HCT116 (cell line): Measurements from ENCODE around the gene ACSBG1. TPM values are rescaled to one million over a fixed set of nuclear protein-coding genes. Genes with fewer than 3 reads are reported as not detected.

Experiments used
- ATAC-seq: fragments of 200-7000 bp; cut with Tn5 transposase; 2 replicates; pipeline ENCODE4 v1.9.1; 2020; ENCODE audit warnings: mild to moderate bottlenecking, moderate library complexity
- BruUV-seq: library from RNA; stranded (reverse); fragments of 400-500 nt; replicated peaks from 2 replicates; lab custom pipeline; 2021; lab: Mats Ljungman, UMichigan
- CTCF ChIA-PET: fragments of 300-600 bp; sonication (Branson Sonifier 250); formaldehyde crosslinking; loops from one replicate; lab custom pipeline; 2021; ENCODE audit warnings: antibody characterized with exemption; lab: Charles Lee
- POLR2A ChIA-PET: fragments of 300-600, 350-600 bp; sonication (Branson Sonifier 250); formaldehyde crosslinking; loops from one replicate; lab custom pipeline; 2021; ENCODE audit warnings: antibody characterized with exemption; lab: Charles Lee
- RAD21 ChIA-PET, 2 experiments: fragments of 300-600 bp; sonication (Branson Sonifier 250); formaldehyde crosslinking; loops; one replicate each; lab custom pipeline; 2023; ENCODE audit warnings: low total read pairs in 2 of 2; ENCODE audit not compliant: uncharacterized antibody in 2 of 2, unreplicated experiment in 2 of 2, low non-redundant PET in 1 of 2; lab: Charles Lee
- DNase-seq: peaks from one replicate; pipeline ENCODE4 v3.0.0-alpha.2; 2010; ENCODE audit warnings: low read depth, low spot score
- H2AFZ ChIP-seq: fragments of 200-600 bp; shearing (Covaris generic), sonication (generic); 2 replicates; pipeline ENCODE4 v1.6.1; 2017; ENCODE audit warnings: low read depth, mixed run types, mixed read lengths, antibody characterized with exemption, low read length; ENCODE audit not compliant: poor library complexity, severe bottlenecking
- H3K27ac ChIP-seq: 2 replicates; pipeline ENCODE4 v1.5.1; 2012; ENCODE audit warnings: low read depth, low read length
- H3K27me3 ChIP-seq: fragments of 200-600 bp; sonication (generic); 2 replicates; pipeline ENCODE4 v1.6.1; 2016; ENCODE audit warnings: mixed run types, low read length, mixed read lengths; ENCODE audit not compliant: insufficient read depth
- H3K36me3 ChIP-seq, 2 experiments: fragments of 200-500 bp in 1 of 2; fragments of 200-600 bp in 1 of 2; sonication (Bioruptor generic) in 1 of 2; sonication (generic) in 1 of 2; 2 replicates each; pipeline versions ENCODE4 v1.5.1 to v1.6.1; 2014 to 2016; ENCODE audit warnings: low read length in 2 of 2, inconsistent platforms in 1 of 2, mixed read lengths in 1 of 2, mixed run types in 1 of 2; ENCODE audit not compliant: insufficient read depth in 2 of 2, control insufficient read depth in 1 of 2
- H3K4me1 ChIP-seq, 2 experiments: fragments of 200-600 bp in 1 of 2; sonication (generic) in 1 of 2; 2 replicates each; pipeline versions ENCODE4 v1.5.1 to v1.6.1; 2012 to 2017; ENCODE audit warnings: low read length in 2 of 2, inconsistent platforms in 1 of 2, mild to moderate bottlenecking in 1 of 2, mixed read lengths in 1 of 2, mixed run types in 1 of 2, moderate library complexity in 1 of 2; ENCODE audit not compliant: insufficient read depth in 2 of 2, control insufficient read depth in 1 of 2
- H3K4me2 ChIP-seq: fragments of 200-600 bp; sonication (generic); 2 replicates; pipeline ENCODE4 v1.6.1; 2017; ENCODE audit warnings: mixed run types, low read length, mixed read lengths
- H3K4me3 ChIP-seq, 2 experiments: fragments of 200-600 bp in 1 of 2; sonication (generic) in 1 of 2; replicated peaks in 1 of 2; 2 replicates each; pipeline ENCODE4 v1.5.1; 2011 to 2016; ENCODE audit warnings: low read length in 2 of 2, control low read depth in 1 of 2, low read depth in 1 of 2, mild to moderate bottlenecking in 1 of 2, mixed read lengths in 1 of 2, mixed run types in 1 of 2
- H3K79me2 ChIP-seq: fragments of 200-600 bp; sonication (generic); 2 replicates; pipeline ENCODE4 v1.6.1; 2017; ENCODE audit warnings: mild to moderate bottlenecking, mixed run types, low read length, moderate library complexity, mixed read lengths; ENCODE audit not compliant: insufficient read depth
- H3K9ac ChIP-seq: fragments of 200-600 bp; sonication (generic); 2 replicates; pipeline ENCODE4 v1.6.1; 2016; ENCODE audit warnings: low read length, mixed read lengths
- H3K9me2 ChIP-seq: fragments of 200-600 bp; sonication (generic), shearing (Covaris generic); 2 replicates; pipeline ENCODE4 v1.6.1; 2017; ENCODE audit warnings: mixed run types, mild to moderate bottlenecking, moderate library complexity; ENCODE audit not compliant: insufficient read depth
- H3K9me3 ChIP-seq, 2 experiments: fragments of 200-500 bp in 1 of 2; fragments of 200-600 bp in 1 of 2; sonication (Bioruptor generic) in 1 of 2; sonication (generic) in 1 of 2; 2 replicates each; pipeline ENCODE4 v1.6.1; 2014 to 2017; ENCODE audit warnings: low read length in 2 of 2, mixed read lengths in 2 of 2, inconsistent platforms in 1 of 2, low read depth in 1 of 2, mild to moderate bottlenecking in 1 of 2, mixed run types in 1 of 2, moderate library complexity in 1 of 2; ENCODE audit not compliant: control insufficient read depth in 1 of 2, insufficient read depth in 1 of 2
- H4K20me1 ChIP-seq: fragments of 200-600 bp; sonication (generic), shearing (Covaris generic); 2 replicates; pipeline ENCODE4 v1.6.1; 2017; ENCODE audit warnings: mixed run types, mild to moderate bottlenecking, moderate library complexity; ENCODE audit not compliant: insufficient read depth
- CEBPB ChIP-seq: IDR thresholded peaks from 2 replicates; pipeline ENCODE4 v1.6.1; 2012; ENCODE audit warnings: low read depth
- POLR2AphosphoS5 ChIP-seq: IDR thresholded peaks from 2 replicates; pipeline ENCODE4 v1.6.1; 2011; ENCODE audit warnings: mild to moderate bottlenecking, low read depth, low read length, moderate library complexity
- TCF7L2 ChIP-seq: IDR thresholded peaks from 2 replicates; pipeline ENCODE4 v1.7.0; 2011; ENCODE audit warnings: borderline replicate concordance, inconsistent platforms; ENCODE audit not compliant: insufficient read depth, insufficient read length; ENCODE audit errors: extremely low read depth
- YY1 ChIP-seq: IDR thresholded peaks from 2 replicates; pipeline ENCODE4 v1.6.1; 2011; ENCODE audit warnings: low read length, low read depth, moderate library complexity, mild to moderate bottlenecking; ENCODE audit not compliant: insufficient replicate concordance; ENCODE audit errors: extremely low read depth
- intact Hi-C: fragments of 100-400 bp; cut with micrococcal nuclease; formaldehyde crosslinking; loops from 2 replicates; pipeline ENCODE4 v1.10.0; 2022
- total RNA-seq: library from RNA; stranded (reverse); gene quantifications from one replicate; pipeline ENCODE4 v1.2.1, GENCODE V29; 2021; ENCODE audit not compliant: unreplicated experiment
- TF ChIP-seq, protein P1 (sequence below): IDR thresholded peaks from 2 replicates; pipeline ENCODE4 v1.6.1; 2012
- TF ChIP-seq, protein P2 (sequence below): IDR thresholded peaks from 2 replicates; pipeline ENCODE4 v1.6.1; 2012; ENCODE audit warnings: low read depth

The ACSBG1 gene
- total RNA-seq, 1 experiment from 2014 or later = 0.71 TPM

DNA sequence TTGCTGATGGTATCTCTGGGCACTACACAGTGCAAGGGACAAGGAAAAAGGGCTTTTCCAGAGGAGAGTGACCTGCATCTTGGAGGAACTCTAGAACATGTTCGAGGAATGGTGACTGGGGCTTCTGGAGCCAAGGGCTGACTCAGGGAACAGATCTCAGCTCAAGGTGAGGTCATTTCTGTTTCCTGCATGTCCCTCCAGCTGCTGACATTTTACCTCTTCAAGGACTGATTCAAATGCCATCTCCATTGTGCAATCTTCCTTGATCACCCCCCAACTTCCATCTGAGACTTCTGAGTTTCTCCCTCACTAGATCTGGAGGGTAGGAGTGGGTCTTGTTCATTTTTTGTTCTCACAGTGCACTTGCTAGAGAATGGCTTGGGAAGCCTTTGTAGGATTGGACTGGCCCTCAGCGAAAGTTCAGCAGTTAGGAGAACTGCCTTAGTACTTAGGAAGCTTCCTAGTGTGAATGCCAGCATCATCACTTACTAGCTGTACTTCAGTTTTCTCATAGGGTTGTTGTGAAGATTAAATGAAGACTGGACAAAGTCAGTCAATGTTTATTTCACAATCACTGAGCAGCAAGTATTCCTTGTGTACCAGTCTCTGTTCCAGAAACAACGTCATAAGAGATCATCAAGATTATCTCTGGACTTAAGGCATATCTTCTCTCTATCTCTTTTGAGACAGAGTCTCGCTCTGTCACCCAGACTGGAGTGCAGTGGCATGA, 87.8 kb downstream of the ACSBG1 start:
- no peak overlapping the region for H3K27ac ChIP-seq
- intact Hi-C loops = no loop called here
- RAD21 ChIA-PET = no interaction called here

DNA sequence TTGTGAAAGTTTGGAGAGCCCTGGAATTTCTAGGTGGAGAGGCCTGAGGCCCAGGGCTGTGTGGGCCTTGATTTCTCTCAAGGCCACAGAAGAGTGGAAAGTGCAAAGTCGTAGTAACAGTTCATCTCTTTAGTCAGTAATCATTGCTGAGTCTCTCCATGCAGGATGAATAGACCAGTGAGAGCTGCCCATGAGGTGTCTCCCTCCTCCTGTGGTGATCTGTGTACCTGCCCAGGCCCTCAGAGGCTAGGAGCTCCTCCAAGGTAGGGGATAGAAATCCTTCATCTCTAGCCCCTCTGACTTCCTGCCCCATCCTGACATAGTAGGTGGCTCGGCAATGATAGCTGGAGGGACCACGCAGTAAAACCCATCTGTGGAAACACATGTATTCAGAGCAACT, 92.0 kb downstream of the ACSBG1 start:
- no peak overlapping the region for H3K27ac ChIP-seq
- ATAC-seq (no peak), DNase-seq (no peak)
- no peak overlapping the region for H3K4me3 ChIP-seq
- H3K27me3 ChIP-seq = no peaks in the 10 kb centered on the region
- no peaks in the 10 kb centered on the region for H3K9me3 ChIP-seq
- H3K79me2 ChIP-seq = no peaks in the 10 kb centered on the region
- no peak overlapping the region for H3K9ac ChIP-seq
- no TSS peak for BruUV-seq
- TF ChIP-seq, protein P1, sequence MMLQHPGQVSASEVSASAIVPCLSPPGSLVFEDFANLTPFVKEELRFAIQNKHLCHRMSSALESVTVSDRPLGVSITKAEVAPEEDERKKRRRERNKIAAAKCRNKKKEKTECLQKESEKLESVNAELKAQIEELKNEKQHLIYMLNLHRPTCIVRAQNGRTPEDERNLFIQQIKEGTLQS = no peak
- TF ChIP-seq, protein P2, sequence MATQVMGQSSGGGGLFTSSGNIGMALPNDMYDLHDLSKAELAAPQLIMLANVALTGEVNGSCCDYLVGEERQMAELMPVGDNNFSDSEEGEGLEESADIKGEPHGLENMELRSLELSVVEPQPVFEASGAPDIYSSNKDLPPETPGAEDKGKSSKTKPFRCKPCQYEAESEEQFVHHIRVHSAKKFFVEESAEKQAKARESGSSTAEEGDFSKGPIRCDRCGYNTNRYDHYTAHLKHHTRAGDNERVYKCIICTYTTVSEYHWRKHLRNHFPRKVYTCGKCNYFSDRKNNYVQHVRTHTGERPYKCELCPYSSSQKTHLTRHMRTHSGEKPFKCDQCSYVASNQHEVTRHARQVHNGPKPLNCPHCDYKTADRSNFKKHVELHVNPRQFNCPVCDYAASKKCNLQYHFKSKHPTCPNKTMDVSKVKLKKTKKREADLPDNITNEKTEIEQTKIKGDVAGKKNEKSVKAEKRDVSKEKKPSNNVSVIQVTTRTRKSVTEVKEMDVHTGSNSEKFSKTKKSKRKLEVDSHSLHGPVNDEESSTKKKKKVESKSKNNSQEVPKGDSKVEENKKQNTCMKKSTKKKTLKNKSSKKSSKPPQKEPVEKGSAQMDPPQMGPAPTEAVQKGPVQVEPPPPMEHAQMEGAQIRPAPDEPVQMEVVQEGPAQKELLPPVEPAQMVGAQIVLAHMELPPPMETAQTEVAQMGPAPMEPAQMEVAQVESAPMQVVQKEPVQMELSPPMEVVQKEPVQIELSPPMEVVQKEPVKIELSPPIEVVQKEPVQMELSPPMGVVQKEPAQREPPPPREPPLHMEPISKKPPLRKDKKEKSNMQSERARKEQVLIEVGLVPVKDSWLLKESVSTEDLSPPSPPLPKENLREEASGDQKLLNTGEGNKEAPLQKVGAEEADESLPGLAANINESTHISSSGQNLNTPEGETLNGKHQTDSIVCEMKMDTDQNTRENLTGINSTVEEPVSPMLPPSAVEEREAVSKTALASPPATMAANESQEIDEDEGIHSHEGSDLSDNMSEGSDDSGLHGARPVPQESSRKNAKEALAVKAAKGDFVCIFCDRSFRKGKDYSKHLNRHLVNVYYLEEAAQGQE = no peak
- TF ChIP-seq TCF7L2 = no peak
- TF ChIP-seq POLR2AphosphoS5 = no peak
- H3K4me1 ChIP-seq = peaks cover 0 to 12% of the 10 kb centered on the region in 2 experiments; a peak in 1 of 4 replicates
- CTCF ChIA-PET = interaction anchor here (2.2 kb wide), 1 partner anchor 34 kb away, joined by 5 read pairs; no protein-coding TSS in a partner anchor
- no peaks in the 10 kb centered on the region for H3K9me2 ChIP-seq
- no peak overlapping the region for H3K4me2 ChIP-seq
- H4K20me1 ChIP-seq = no peaks in the 10 kb centered on the region
- RAD21 ChIA-PET = no interaction called here
- no peak overlapping the region for H2AFZ ChIP-seq
- intact Hi-C loops = no loop called here
- POLR2A ChIA-PET = interaction anchor here (0.8 kb wide), 1 partner anchor 11 kb away, joined by 3 read pairs; no protein-coding TSS in a partner anchor
- no peaks in the 10 kb centered on the region for H3K36me3 ChIP-seq

More for the DNA sequence above, 87.8 kb downstream of the ACSBG1 start:
- no peaks in the 10 kb centered on the region for H3K9me3 ChIP-seq
- ATAC-seq = no peak
- peaks cover 22% of the 10 kb centered on the region for H3K79me2 ChIP-seq
- H3K4me1 ChIP-seq = peaks cover 4 to 36% of the 10 kb centered on the region in 2 experiments; a peak in 3 of 4 replicates
- TF ChIP-seq YY1 (no peak), CEBPB (peak; percentile 60; the same call in 1 of the 2 replicates)
- H3K36me3 ChIP-seq = no peaks in the 10 kb centered on the region
- H4K20me1 ChIP-seq = no peaks in the 10 kb centered on the region
- H3K4me2 ChIP-seq = no peak overlapping the region
- no peak overlapping the region for H2AFZ ChIP-seq
- H3K27me3 ChIP-seq = no peaks in the 10 kb centered on the region
- no peak for DNase-seq
- no peaks in the 10 kb centered on the region for H3K9me2 ChIP-seq
- H3K9ac ChIP-seq = no peak overlapping the region
- no peak overlapping the region for H3K4me3 ChIP-seq
- CTCF ChIA-PET = no interaction called here
- BruUV-seq = no TSS peak
- POLR2A ChIA-PET = no interaction called here
